GM18858 (cell line): ENCODE data around the gene MYL4.
"Not testable (repeated sequence)": the region's sequence is repeated elsewhere in the genome, so short reads cannot be mapped to it uniquely, and the experiment has no call there.

ENCODE experiments used
- ATAC-seq: cut with Tn5 transposase; IDR thresholded peaks from one replicate; pipeline ENCODE4 v1.9.1; 2021; ENCODE audit not compliant: unreplicated experiment

The MYL4 gene

DNA sequence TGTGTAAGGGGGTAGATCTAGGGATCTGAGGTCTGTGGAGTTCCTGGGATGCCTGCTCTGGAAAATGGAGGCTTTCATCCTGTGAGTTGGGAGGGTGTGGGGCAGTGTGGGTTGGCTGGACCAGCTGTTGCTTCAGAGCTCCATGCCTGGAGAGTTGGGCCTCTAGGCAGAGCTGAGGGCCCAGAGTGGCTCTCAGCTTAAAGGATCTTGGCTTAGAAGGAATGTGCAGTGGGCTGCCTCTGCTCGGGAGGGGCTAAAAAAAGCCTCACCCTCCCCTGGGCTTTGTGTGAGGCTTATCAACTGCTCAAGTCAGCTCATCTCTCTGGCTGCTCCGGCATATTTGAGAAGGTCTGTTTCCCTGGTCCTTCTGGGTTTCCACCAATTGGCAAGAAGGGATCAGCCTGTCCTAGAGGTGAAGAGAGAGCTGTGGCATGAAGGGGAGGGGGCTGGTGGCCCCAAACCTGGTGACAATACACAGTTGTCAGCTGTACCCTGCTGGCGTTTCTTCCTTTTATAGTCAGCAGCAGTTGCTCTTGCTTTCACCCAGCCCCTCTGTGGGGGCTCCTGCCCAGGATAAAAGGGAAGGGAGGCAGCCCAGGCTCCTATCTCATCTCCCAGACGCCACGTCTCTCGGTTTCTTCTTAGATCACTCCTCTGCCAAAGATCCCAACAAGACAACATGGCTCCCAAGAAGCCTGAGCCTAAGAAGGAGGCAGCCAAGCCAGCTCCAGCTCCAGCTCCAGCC lies at the start of gene MYL4:
MYL4 (plus strand) TSS at position 605 of the 745 bp plus-strand sequence; CDS start at position 680, 75 bp downstream.
- no peak for ATAC-seq

DNA sequence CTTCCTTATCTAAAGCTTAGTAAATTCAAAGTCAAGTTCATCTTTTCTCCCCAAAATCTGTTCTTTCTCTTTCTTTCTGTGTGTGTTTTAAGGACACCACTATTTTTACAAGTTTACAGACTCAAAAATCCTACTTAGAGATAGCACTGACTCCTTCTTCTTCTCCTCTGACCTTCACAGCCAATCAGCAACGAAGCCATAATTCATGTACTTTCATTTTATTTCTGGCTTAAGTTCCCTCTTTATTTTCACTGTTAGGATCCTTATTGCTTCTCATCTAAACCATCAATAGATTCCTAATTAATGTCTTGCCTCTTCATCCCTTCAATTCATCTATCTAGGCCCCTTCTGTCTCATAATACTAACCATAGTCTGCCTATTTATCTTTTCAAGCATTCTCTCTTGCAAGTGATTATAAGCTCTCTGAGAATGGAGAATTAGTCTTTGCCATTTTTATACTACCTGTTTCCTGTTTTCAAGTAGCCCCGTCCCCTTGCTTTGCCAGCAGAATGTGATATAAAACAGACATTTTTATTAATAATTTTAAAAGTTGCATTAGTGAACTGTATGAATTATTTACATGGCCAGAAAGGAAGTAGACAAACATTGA lies 47.0 kb upstream of the MYL4 start:
- ATAC-seq: no peak

DNA sequence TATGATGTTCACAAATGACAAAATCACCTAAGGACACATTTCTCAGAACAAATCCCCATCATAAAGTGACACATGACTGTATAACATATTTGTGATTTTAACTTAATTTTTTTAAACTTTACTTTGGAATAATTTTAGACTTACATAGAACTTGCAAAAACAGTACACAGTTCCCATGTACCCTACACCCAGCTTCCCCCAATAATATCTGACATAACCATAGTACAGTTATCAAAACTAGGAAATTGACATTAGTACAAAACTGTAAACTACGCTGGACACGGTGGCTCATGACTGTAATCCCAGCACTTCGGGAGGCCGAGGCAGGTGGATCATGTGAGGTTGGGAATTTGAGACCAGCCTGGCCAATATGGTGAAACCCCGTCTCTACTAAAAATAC lies 44.9 kb upstream of the MYL4 start:
- no peak for ATAC-seq

DNA sequence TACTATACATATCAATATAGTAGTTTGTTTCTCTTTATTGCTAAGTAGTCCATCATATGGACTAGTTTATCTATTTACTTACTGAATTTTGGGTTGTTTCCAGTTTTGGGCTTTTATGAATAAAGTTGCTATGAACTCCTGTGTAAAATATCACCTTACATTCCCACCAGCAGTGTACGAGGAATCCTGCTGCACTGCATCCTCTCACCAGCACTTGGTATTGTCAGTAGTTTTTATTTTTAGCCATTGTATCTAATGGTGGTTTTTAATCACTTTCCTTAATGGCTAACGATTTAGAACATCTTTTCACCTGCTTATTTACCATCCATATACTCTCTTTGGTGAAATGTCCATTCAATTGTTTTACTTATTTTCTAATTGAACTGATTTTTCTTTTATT lies 44.0 kb upstream of the MYL4 start:
- ATAC-seq: no peak

DNA sequence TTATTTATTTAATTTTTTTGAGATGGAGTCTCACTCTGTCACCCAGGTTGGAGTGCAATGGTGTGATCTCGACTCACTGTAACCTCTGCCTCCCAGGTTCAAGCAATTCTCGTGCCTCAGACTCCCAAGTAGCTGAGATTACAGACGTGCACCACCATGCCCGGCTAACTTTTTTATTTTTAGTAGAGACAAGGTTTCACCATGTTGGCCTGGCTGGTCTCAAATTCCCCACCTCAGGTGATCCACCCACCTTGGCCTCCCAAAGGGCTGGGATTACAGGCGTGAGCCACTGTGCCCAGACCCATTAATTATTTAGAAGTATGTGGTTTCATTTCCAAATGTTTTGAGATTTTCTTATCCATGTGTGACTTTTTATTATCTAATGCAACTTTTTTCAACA lies 42.3 kb upstream of the MYL4 start:
- ATAC-seq: not testable (repeated sequence)

DNA sequence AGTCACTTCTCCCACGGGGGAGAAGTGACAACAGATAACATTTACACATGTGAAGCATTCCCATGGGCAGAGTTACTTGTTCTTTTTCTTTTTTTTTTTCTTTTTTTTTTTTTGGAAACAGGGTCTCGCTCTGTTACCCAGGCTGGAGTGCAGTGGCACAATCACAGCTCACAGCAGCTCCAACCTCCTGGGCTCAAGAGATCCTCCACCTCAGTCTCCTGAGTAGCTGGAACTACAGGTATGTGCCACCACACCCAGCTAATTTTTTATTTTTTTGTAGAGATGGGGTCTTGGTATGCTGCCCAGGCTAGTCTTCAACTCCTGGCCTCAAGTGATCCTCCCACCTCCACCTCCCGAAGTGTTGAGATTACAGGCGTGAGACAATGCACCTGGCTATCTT lies 40.3 kb upstream of the MYL4 start:
- ATAC-seq: not testable (repeated sequence)

DNA sequence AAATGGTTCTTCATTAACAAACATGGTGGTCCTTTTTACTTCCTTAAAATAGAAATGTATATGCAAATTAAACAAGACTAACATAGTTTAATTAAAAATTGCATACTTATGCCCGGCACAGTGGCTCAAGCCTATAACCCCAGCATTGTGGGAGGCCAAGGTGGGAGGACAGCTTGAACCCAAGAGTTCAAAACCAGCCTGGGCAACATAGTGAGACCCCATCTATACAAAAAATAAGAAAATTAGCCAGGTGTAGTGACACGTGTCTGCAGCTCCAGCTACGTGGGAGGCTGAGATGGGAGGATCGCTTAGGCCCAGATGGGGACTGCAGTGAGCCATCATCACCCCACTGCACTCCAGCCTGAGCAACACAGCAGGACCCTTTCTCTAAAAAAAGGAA lies 38.4 kb upstream of the MYL4 start:
- ATAC-seq: no peak

DNA sequence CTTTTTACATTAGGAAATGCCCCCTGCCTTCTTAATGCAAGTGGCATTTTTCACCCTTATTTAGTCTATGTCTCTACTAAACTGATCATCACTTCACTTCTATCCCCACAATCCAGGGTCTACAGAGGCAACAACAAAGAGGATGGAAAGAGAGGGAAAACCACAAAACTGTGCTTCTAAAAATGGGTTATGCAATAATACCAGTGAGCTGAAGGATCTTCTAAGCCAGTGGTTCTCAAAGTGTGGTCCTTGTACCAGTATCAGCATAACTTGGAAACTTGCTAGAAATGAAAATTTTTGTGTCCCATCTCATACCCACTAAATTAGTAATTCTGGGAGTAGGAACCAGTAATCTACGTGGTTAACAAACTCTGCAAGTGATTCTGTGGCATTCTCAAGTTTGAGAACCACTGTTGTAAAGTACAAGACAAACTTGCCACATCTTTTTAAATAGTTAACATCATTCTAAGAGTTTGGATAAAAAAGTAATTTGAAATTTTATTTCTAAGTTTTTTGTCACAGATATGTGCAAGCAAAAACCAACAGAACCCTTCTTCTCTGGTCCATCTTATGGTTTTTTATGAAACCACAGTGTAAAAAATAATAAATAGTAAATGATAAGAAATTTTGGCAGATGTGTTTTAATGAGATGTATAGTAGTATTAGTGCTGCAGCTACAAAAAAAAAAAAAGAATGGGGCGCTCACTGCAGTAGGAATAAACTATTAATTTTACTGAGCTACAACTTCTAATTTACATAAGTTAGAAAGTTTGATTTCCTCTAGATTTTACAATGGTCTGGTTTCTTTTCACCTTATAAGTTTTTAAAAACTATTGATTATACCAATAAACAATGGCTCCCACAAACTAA lies 36.2 kb upstream of the MYL4 start:
- ATAC-seq: no peak

DNA sequence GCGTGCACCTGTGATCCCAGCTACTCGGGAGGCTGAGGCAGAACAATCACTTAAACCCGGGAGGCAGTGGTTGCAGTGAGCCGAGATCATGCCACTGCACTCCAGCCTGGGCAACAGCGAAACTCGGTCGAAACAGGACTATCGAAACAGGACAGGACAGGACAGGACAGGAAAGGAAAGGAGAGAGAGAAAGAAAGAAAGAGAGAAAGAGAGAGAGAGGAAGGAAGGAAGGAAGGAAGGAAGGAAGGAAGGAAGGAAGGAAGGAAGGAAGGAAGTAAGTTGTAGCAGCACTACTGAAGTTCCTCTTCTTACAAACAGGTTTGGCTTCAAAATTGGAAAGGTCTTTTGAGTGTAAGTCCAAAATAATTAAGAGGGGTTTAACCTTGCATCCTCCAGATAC lies 34.3 kb upstream of the MYL4 start:
- ATAC-seq: not testable (repeated sequence)

DNA sequence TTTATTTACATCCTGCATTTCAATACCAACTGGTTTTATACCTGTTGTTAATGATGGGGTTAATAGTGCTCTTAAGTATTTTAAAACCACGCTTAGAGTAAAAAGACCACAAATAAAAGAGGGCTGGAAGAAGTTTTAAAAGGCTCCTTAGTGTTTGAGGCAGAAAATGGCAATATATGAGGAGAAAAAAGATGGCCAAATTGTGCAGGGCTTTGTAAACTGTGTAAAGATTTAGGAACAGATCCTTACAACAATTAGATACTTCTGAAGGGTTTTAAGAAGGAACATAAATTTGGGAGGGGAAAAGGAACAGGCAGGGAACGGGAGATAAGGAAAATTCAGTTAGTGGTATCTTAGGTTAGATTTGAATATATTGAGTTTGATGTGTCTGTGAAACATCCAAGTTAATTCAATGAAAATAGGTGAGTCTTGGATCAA lies 32.7 kb upstream of the MYL4 start:
- ATAC-seq: no peak

DNA sequence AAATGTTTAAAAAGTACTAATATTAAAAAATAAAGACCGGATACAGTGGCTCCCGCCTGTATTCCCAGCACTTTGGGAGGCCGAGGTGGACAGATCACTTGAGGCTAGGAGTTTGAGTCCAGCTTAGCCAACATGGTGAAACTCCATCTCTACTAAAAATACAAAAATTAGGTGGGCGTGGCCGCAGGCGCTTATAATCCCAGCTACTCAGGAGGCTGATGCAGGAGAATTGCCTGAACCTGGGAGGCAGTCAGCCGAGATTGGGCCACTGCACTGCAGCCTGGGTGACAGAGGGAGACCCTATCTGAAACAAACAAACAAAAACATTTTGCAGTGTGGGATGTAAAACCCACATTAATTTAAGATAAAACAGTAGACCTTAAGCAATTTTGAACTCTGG lies 31.9 kb upstream of the MYL4 start:
- ATAC-seq: no peak

DNA sequence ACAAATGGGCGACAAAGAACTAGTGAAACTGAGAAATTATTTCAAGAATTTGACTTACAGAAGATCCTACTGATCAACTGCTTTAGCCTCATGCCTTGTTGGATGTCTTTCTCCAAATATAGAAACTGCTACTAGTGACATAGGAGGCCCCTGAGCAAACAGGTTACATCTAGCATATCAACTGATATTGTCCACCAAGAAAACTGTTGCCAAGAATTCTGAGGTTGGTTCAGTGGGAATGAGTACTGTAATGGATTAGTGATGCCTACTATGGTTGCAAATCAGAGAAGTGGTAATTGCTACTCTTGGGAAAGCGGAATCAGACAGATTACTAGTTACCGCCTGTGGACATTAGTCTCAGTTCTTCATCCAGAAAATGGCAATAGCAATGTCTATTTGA lies 30.0 kb upstream of the MYL4 start:
- ATAC-seq: no peak

DNA sequence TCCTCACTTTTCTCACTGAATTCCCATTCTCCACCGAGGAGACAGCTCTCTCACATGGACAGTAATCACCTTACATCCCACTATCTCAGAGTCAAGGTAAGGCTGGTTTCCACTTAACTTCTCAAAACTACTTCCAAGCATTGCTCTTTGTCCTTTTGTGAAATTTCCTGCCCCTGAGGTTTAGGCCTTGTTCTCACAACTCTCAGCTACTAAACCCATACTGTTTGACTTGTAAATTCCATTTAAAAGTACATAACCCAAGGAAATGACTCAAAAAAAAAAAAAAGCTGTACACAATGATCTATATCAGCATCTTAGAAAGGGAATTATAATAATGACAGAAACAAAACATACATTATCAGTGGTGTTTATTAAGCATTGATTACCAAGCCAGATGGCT lies 28.8 kb upstream of the MYL4 start:
- ATAC-seq: no peak

DNA sequence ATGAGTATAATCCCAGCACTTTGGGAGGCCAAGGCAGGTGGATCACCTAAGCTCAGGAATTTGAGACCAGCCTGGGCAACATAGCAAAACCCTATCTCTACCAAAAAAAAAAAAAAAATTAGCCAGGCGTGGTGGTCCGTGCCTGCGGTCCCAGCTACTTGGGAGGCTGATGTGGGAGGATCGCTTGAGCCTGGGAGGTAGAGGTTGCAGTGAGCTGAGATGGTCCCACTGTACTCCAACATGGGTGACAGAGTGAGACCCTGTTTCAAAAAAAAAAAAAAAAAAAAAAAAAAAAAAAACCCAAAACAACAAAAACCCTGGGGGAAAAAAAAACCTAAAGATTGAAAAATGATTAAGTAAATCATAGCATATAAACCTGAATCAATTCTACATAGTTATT lies 28.2 kb upstream of the MYL4 start:
- ATAC-seq: not testable (repeated sequence)

DNA sequence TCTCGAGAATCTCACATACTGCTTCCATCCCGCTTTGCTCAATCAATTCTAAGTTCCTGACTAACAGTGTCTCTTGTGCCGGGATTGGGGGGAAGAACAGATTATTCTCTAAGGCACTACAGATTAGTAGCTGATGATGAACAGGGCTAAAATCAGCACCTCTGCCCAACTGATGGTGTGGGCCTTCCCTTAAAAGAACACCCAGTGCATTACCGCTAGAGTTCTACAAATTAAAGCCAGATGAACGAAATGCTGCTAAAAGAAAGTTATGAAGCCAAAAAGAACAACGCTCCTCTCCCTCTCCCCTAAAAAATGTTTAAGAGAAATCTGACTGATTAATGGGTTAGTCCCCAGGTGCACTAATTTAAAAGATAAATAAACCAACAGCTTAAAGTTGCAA lies 24.5 kb upstream of the MYL4 start:
- ATAC-seq: no peak

DNA sequence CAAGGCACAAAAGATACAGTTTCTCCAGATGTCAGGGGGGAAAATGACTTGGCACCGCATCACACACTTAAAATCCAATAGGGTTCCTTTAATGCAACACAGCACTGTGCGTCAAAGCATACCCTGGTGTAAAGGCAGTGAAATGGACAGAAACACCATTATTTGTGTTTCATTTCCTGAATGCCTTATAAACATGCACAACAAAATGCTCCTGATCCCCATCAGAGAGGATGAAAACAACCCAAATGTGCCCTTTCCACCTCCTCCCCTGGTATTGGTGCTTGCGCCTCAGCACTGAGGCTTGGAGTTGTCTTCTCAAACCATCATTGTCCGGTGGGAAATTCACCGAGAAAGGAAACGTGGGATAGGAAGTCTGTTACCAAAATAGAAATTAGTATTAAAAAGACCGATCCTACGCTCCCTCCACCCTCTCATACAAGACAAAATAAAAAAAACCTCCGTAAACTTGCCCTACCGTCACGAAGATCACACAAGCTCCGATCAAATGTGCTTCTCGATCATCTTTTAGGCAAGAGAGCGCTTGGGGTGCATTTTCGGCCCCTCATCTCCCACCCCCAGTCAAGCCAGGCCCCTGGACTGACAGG lies 20.8 kb upstream of the MYL4 start:
- ATAC-seq: no peak

DNA sequence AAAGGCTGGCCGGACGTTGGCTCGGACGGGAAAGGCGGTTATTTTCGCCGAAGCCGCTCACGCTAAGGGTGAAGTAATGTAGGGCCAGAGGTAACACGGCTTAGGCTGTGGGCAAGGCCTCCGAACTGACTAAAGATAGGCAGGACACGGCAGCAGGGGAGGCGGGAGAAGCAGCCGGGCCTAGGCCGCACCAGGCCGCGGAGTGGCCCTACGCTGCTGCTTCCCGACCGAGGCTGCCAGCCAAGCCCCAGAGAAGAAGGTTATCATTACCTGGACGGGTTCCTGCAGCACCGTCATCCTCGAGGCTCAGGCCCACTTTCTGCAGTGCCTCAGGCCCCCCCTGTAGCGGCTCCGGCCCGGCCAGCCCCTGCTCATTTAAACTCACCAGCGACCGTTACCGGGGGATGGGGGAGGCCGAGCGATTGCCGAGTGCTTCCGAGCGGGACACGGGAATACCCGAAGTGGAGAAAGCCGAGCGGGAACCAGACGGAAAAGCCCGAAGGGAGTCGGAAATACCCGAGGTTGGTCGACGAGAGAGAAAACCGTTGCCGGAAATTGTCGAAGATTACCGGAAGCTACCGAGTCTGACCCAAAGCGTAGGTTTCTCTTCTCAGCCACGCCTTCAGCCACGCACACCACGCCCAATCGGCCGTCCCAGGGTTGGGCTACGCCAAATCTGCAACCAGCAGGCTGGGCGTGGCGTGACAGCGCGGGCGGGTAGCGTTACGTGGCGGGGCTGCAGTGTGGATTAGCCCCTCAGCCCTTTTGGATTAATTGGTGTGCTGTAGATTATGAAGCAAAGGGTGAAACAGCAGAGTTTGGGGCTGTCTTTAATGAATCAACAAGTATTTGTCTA lies 20.0 kb upstream of the MYL4 start, which contains the start of gene CDC27:
CDC27 (minus strand) TSS at position 420 of the 856 bp plus-strand sequence; CDS start at position 297, 123 bp downstream.
- ATAC-seq: peak; percentile 74

DNA sequence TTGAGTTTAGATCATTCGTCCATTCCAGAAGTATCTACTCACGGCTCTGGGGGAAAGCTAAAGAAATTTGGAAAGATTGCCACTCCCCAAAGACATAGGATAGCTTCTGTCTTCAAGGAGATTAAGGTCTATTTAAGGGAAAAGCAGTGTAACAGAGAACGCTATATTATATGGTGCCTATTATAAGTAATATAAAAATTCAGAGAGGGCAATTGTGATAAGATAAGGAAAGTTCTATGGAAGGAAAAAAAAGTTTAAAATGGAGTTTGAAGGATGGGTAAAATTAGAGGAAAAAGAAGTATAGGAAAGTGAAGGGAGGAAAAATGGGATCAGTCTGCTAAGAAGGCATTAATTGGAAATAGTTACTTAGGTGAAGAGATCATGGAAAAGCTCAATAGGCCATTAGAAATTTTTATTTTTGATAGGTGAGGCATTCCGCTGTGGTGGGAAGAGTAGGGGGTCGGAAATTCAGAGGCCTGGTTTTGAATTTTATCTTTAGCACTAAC lies 19.4 kb upstream of the MYL4 start:
- ATAC-seq: no peak

DNA sequence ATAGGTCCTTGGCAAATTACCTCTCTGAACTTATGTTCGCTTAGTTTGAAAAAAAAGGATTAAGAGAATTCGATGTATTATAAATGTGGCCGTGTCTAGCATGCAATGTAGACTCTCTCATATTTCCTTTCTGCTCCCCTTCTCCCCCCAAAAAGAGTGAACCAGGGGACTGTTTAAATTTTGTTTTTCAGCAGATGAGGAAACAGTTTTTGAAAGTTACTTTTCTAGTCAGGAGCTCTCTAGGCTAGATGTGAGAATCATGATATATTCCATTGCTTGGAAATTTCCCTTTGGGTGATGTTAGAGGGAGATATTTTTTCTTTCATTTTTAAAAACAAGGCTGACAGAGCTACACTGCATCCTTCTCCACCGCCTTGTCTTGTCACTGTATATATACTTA lies 18.9 kb upstream of the MYL4 start:
- ATAC-seq: no peak

DNA sequence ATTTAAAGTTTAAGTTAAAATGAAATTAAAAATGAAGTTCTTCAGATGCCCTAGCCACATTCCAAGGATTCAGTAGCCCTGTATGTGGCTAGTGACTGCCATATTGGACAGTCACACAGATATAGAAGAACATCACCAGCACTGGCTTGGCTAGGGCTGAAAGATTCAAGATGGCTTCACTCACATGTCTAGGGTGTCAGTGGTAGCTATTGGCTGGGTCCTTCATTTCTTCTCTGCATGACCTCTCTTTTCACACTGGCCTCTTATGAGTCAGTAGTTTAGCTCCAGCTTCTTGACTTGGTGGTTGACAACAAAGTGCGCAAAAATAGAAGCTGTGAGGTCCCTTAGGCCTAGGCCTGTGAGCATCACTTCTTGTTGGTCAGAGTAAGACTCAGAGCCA lies 18.4 kb upstream of the MYL4 start:
- ATAC-seq: no peak
